Measurements from ENCODE around the gene CTAGE9. TPM values are rescaled to one million over a fixed set of nuclear protein-coding genes. Genes with fewer than 3 reads are reported as not detected.
A peak's percentile ranks its signal among the peaks of the same experiment; 100 is the strongest.

The CTAGE9 gene
- total and polyA plus RNA-seq, 2 donors (not counting 1 experiment from before 2014, with no cell fraction given) = not detected

GRCh38 chr6:131682442-131682841 is 28.4 kb downstream of the CTAGE9 start:
- H3K36me3 ChIP-seq (ENCODE audit: control insufficient read depth, insufficient read depth, low read length) = no peaks in the 10 kb centered on the region
- no peak overlapping the region for H3K9ac ChIP-seq (ENCODE audit: insufficient read depth, low read length)
- H3K9me3 ChIP-seq (ENCODE audit: control insufficient read depth, insufficient read depth, low read depth, low read length) = no peaks in the 10 kb centered on the region
- H3K4me1 ChIP-seq (ENCODE audit: control insufficient read depth, extremely low read depth, insufficient read depth, low read length) = no peaks in the 10 kb centered on the region
- peak in 1 of 2 donors; percentile 19 for DNase-seq (ENCODE audit: low read depth in 2 of 2)
- no peak overlapping the region for H2AFZ ChIP-seq (ENCODE audit: low read length)
- no peak overlapping the region for H3K27ac ChIP-seq (ENCODE audit: insufficient read depth, low read length)
- TF ChIP-seq EZH2 (IDR thresholded peaks at IDR 0.05; ENCODE audit: low read length, missing control alignments) (no peak), CTCF (conservative IDR thresholded peaks at IDR 0.05 in 1 of 2, IDR thresholded peaks at IDR 0.05 in 1 of 2; ENCODE audit: low read depth in 1 of 2, low read length in 2 of 2) (no peak)
- peaks cover 2% of the 10 kb centered on the region for H3K27me3 ChIP-seq (ENCODE audit: control insufficient read depth, insufficient read depth, low read length)
- H4K20me1 ChIP-seq (ENCODE audit: control insufficient read depth, extremely low read depth, insufficient read depth, low read length) = no peaks in the 10 kb centered on the region
- H3K4me3 ChIP-seq (replicated peaks in 1 of 4; ENCODE audit: control extremely low read depth in 1 of 4, insufficient read depth in 1 of 4, low read depth in 3 of 4, low read length in 4 of 4) = no peak overlapping the region
- no peaks in the 10 kb centered on the region for H3K79me2 ChIP-seq (ENCODE audit: control insufficient read depth, insufficient read depth, low read length)
- H3K4me2 ChIP-seq (ENCODE audit: extremely low read depth, insufficient read depth, low read length) = no peak overlapping the region

GRCh38 chr6:131681585-131681984 is 29.2 kb downstream of the CTAGE9 start:
- Histone ChIP-seq H3K4me1 (ENCODE audit: control insufficient read depth, extremely low read depth, insufficient read depth, low read length) (no peaks in the 10 kb centered on the region), H3K4me3 (replicated peaks in 1 of 4; ENCODE audit: control extremely low read depth in 1 of 4, insufficient read depth in 1 of 4, low read depth in 3 of 4, low read length in 4 of 4) (no peak overlapping the region), H3K4me2 (ENCODE audit: extremely low read depth, insufficient read depth, low read length) (no peak overlapping the region), H3K79me2 (ENCODE audit: control insufficient read depth, insufficient read depth, low read length) (no peaks in the 10 kb centered on the region), H3K9ac (ENCODE audit: insufficient read depth, low read length) (no peak overlapping the region), H2AFZ (ENCODE audit: low read length) (no peak overlapping the region), H3K36me3 (ENCODE audit: control insufficient read depth, insufficient read depth, low read length) (no peaks in the 10 kb centered on the region), H3K27ac (ENCODE audit: insufficient read depth, low read length) (no peak overlapping the region), H3K9me3 (ENCODE audit: control insufficient read depth, insufficient read depth, low read depth, low read length) (no peaks in the 10 kb centered on the region), H3K27me3 (ENCODE audit: control insufficient read depth, insufficient read depth, low read length) (peaks cover 2% of the 10 kb centered on the region), H4K20me1 (ENCODE audit: control insufficient read depth, extremely low read depth, insufficient read depth, low read length) (no peaks in the 10 kb centered on the region)
- no peak for TF ChIP-seq EZH2 (IDR thresholded peaks at IDR 0.05; ENCODE audit: low read length, missing control alignments)
- TF ChIP-seq CTCF (conservative IDR thresholded peaks at IDR 0.05 in 1 of 2, IDR thresholded peaks at IDR 0.05 in 1 of 2; ENCODE audit: low read depth in 1 of 2, low read length in 2 of 2) = no peak
- DNase-seq (ENCODE audit: low read depth in 2 of 2) = no peak

- no peak for DNase-seq (ENCODE audit: low read depth in 2 of 2)
- Histone ChIP-seq H3K4me3 (replicated peaks in 1 of 4; ENCODE audit: control extremely low read depth in 1 of 4, insufficient read depth in 1 of 4, low read depth in 3 of 4, low read length in 4 of 4) (no peak overlapping the region), H3K4me2 (ENCODE audit: extremely low read depth, insufficient read depth, low read length) (no peak overlapping the region), H3K4me1 (ENCODE audit: control insufficient read depth, extremely low read depth, insufficient read depth, low read length) (no peaks in the 10 kb centered on the region), H3K9me3 (ENCODE audit: control insufficient read depth, insufficient read depth, low read depth, low read length) (no peaks in the 10 kb centered on the region), H3K79me2 (ENCODE audit: control insufficient read depth, insufficient read depth, low read length) (no peaks in the 10 kb centered on the region), H2AFZ (ENCODE audit: low read length) (no peak overlapping the region), H3K27ac (ENCODE audit: insufficient read depth, low read length) (no peak overlapping the region), H3K27me3 (ENCODE audit: control insufficient read depth, insufficient read depth, low read length) (peaks cover 2% of the 10 kb centered on the region), H4K20me1 (ENCODE audit: control insufficient read depth, extremely low read depth, insufficient read depth, low read length) (no peaks in the 10 kb centered on the region), H3K9ac (ENCODE audit: insufficient read depth, low read length) (no peak overlapping the region), H3K36me3 (ENCODE audit: control insufficient read depth, insufficient read depth, low read length) (no peaks in the 10 kb centered on the region)
- TF ChIP-seq EZH2 (IDR thresholded peaks at IDR 0.05; ENCODE audit: low read length, missing control alignments) (no peak), CTCF (conservative IDR thresholded peaks at IDR 0.05 in 1 of 2, IDR thresholded peaks at IDR 0.05 in 1 of 2; ENCODE audit: low read depth in 1 of 2, low read length in 2 of 2) (no peak)
Observed at GRCh38 chr6:131680868-131681267, 29.9 kb downstream of the CTAGE9 start.

All from fibroblast of lung (primary cell).